H1 (cell line): Measurements from ENCODE around the gene PEX3. TPM values are rescaled to one million over a fixed set of nuclear protein-coding genes. Genes with fewer than 3 reads are reported as not detected.

Experiments
- CHD2 ChIP-seq: IDR thresholded peaks from 2 replicates; pipeline ENCODE4 v1.6.1; 2012; ENCODE audit warnings: low read length, improper control_type of control experiment
- CTCF ChIP-seq, 3 experiments: IDR thresholded peaks; 1 replicate in 2 of 3; 2 replicates in 1 of 3; pipeline versions ENCODE4 v1.5.1 to v1.6.1; 2011; ENCODE audit warnings: low read length in 3 of 3, mild to moderate bottlenecking in 3 of 3, inconsistent platforms in 2 of 3, low read depth in 1 of 3, moderate library complexity in 1 of 3; ENCODE audit not compliant: insufficient read depth in 1 of 3; ENCODE audit errors: control extremely low read depth in 1 of 3
- KDM5A ChIP-seq: fragments of 200-600 bp; IDR thresholded peaks from 2 replicates; pipeline ENCODE4 v1.7.1; 2012; ENCODE audit warnings: mild to moderate bottlenecking, low read length, inconsistent platforms, mixed read lengths
- RXRA ChIP-seq: IDR thresholded peaks from 2 replicates; pipeline ENCODE4 v1.6.1; 2011; ENCODE audit warnings: low read depth, mild to moderate bottlenecking, low read length, moderate library complexity; ENCODE audit not compliant: insufficient read depth
- SIX5 ChIP-seq: IDR thresholded peaks from 2 replicates; pipeline ENCODE4 v1.6.1; 2011; ENCODE audit warnings: mild to moderate bottlenecking, low read depth, low read length
- SP4 ChIP-seq: IDR thresholded peaks from 2 replicates; pipeline ENCODE4 v1.6.1; 2012; ENCODE audit warnings: low read length, inconsistent platforms
- TAF7 ChIP-seq: optimal IDR thresholded peaks from 2 replicates; pipeline ENCODE3; 2011; ENCODE audit warnings: low read depth, mild to moderate bottlenecking, inconsistent platforms, low read length, moderate library complexity, borderline replicate concordance
- YY1 ChIP-seq: IDR thresholded peaks from 2 replicates; pipeline ENCODE4 v1.6.1; 2011; ENCODE audit warnings: low read depth, mild to moderate bottlenecking, low read length
- polyA plus RNA-seq, 7 experiments: library from polyadenylated mRNA; depleted of rRNA in 3 of 7; stranded (reverse) in 5 of 7; unstranded in 2 of 7; fragments of >200 nt in 5 of 7; fragments of 200-250 nt in 2 of 7; gene quantifications; 1 replicate in 5 of 7; 2 replicates in 1 of 7; 4 replicates in 1 of 7; pipeline versions ENCODE4 v1.2.1 to v1.2.3, GENCODE V29; 2011 to 2013; ENCODE audit warnings: missing spikeins in 2 of 7, mixed read lengths in 2 of 7
- total RNA-seq: library from RNA; stranded (reverse); fragmentation: NEBNext Ultra II Directional; extraction: Animal tissue kit (Norgen Biotek cat#: 25700); gene quantifications from 2 replicates; pipeline ENCODE4 v1.2.1, GENCODE V29; 2021
- TF ChIP-seq, protein P1 (sequence below): IDR thresholded peaks from 2 replicates; pipeline ENCODE4 v1.6.1; 2011; ENCODE audit warnings: low read depth, mild to moderate bottlenecking, low read length; ENCODE audit not compliant: insufficient read depth

Gene PEX3
- total and polyA plus RNA-seq, 2 of the 8 experiments (the other 6 are each of a cell fraction or from before 2014, with no cell fraction given): 8.0 to 16.8 TPM

DNA sequence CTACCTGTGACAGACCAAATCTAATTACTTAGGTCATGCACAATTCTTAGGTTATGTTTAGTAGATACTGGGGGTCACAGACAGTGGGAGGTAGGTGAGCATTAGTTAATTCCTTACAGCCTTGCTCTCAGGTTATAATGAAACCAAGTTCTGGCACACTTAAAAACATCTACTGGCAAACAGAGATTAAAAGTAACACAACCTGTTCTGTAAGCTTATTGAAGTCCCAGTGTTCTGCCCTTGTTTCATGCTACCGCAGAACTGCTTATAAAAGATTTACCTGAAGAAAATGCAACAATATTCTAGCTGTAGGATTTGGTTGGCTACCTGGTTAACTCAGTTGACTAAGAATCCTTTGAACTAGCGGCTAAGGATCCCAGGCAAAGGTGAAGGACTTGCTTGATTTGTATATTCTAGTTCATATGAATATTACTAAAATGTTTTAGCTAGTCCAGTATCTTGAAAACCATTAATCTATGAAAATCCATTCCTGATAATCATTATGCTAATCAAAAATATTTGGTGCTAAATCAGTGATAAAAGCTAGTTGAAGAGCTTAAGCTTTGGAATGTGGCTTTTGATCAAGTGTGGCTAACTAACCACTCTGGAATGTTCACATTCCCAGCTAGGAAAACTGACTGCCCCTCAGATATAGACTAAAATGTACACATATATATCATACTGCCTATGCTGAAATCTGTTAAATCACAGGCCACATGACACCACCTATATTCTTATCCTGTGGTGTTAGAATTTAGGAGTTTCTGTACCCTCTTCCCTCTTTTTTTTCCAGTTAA, 7.2 kb downstream of the PEX3 start (continued):
- TF ChIP-seq KDM5A (no peak), SIX5 (no peak), RXRA (no peak), CTCF (IDR thresholded peaks at IDR 0.05; ENCODE audit: control extremely low read depth in 1 of 3, insufficient read depth in 1 of 3, low read depth in 1 of 3, low read length in 3 of 3) (no peak), SP4 (no peak), CHD2 (no peak), TAF7 (no peak), YY1 (no peak)
- TF ChIP-seq, protein P1, sequence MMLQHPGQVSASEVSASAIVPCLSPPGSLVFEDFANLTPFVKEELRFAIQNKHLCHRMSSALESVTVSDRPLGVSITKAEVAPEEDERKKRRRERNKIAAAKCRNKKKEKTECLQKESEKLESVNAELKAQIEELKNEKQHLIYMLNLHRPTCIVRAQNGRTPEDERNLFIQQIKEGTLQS: no peak
